ENCODE data around the gene PPP1R10. TPM values are rescaled to one million over a fixed set of nuclear protein-coding genes. Genes with fewer than 3 reads are reported as not detected.

PPP1R10 gene
- total and polyA plus RNA-seq, 2 of the 13 experiments (the other 11 are each of a cell fraction or from before 2014, with no cell fraction given), result 26.3 to 38.4 TPM

GRCh38 chr6:30616811-30617564, at the start of gene PPP1R10 (continued):
- TF ChIP-seq FIP1L1 (IDR thresholded peaks at IDR 0.05; ENCODE audit: borderline replicate concordance, insufficient read depth, low read depth, low read length) (no peak; the same call in 1 of the 2 replicates), AGO2 (optimal IDR thresholded peaks at IDR 0.05; ENCODE audit: low read depth, low read length) (peak; percentile 82), ZNF607 (CRISPR knock-in tag; IDR thresholded peaks at IDR 0.05; ENCODE audit: borderline replicate concordance) (no peak; the same call in 1 of the 2 replicates), HOXA3 (CRISPR knock-in tag; IDR thresholded peaks at IDR 0.05) (peak; percentile 80), ZBTB40 (IDR thresholded peaks at IDR 0.05) (peak; percentile 62), ZBTB40 (CRISPR knock-in tag; IDR thresholded peaks at IDR 0.05) (peak; percentile 51; the same call in 1 of the 2 replicates), ATF1 (CRISPR knock-in tag; IDR thresholded peaks at IDR 0.05) (peak; percentile 93), ZNF615 (CRISPR knock-in tag; IDR thresholded peaks at IDR 0.05; ENCODE audit: borderline replicate concordance) (no peak; the same call in 1 of the 2 replicates), ZNF10 (CRISPR knock-in tag; IDR thresholded peaks at IDR 0.05; ENCODE audit: borderline replicate concordance, low read depth) (no peak), ZBTB8A (CRISPR knock-in tag; IDR thresholded peaks at IDR 0.05; ENCODE audit: borderline replicate concordance, low read depth) (peak; percentile 89; the same call in 1 of the 2 replicates), SNAPC5 (CRISPR knock-in tag; IDR thresholded peaks at IDR 0.05; ENCODE audit: borderline replicate concordance) (0 out of 2 replicates have a peak, but pooled peaks have one; percentile 64), ARNT (IDR thresholded peaks at IDR 0.05) (no peak), SNRNP70 (IDR thresholded peaks at IDR 0.05; ENCODE audit: low read depth, low read length) (no peak), ZSCAN5A (CRISPR knock-in tag; IDR thresholded peaks at IDR 0.05; ENCODE audit: borderline replicate concordance) (peak; percentile 90; the same call in 1 of the 2 replicates), CC2D1A (CRISPR knock-in tag; IDR thresholded peaks at IDR 0.05) (no peak), ZMYM4 (CRISPR knock-in tag; IDR thresholded peaks at IDR 0.05) (peak; percentile 75; the same call in 1 of the 2 replicates), IKZF5 (CRISPR knock-in tag; IDR thresholded peaks at IDR 0.05) (peak; percentile 84)
